Measurements from ENCODE around the gene TRIM39.
A peak's percentile ranks its signal among the peaks of the same experiment; 100 is the strongest.

Gene TRIM39

DNA sequence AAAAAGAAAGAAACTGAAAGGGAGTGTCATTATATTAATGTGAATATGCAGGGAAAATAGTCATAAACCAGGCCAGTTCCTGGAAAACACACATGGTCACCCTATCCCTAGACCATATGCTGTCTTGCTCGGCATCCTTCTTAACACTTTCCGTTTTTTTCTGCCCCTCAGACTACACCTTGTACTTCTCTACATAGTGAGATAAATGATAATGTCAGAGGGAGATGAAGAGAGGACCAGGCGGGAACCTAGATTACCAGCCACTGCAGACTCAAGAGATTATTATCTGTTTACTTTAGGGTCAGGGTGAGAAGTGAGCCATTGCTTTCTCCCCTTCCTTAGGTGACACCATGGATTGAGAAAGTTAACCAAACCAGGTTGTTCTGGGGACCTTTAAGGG lies 14.5 kb downstream of the TRIM39 start:
- H3K79me2 ChIP-seq (ENCODE audit: control insufficient read depth, low read length), result peaks cover 7% of the 10 kb centered on the region
- no peaks in the 10 kb centered on the region for H3F3A ChIP-seq (ENCODE audit: control insufficient read depth, insufficient read depth)
- H3K36me3 ChIP-seq (ENCODE audit: control insufficient read depth, low read length), result peaks cover 46% of the 10 kb centered on the region
- peaks cover 13% of the 10 kb centered on the region for H3K4me1 ChIP-seq (ENCODE audit: control insufficient read depth, low read length)
- no peaks in the 10 kb centered on the region for H4K20me1 ChIP-seq (ENCODE audit: control insufficient read depth, insufficient read depth, low read depth, low read length)
- TF ChIP-seq CTCF (IDR thresholded peaks at IDR 0.05; ENCODE audit: low read depth, low read length, poor library complexity, severe bottlenecking), result no peak
- TF ChIP-seq EZH2phosphoT487 (IDR thresholded peaks at IDR 0.05; ENCODE audit: borderline replicate concordance, low read length), result no peak
- no peaks in the 10 kb centered on the region for H3K9me2 ChIP-seq (replicated peaks; ENCODE audit: control insufficient read depth, low read length)
- no peaks in the 10 kb centered on the region for H3K9me3 ChIP-seq (ENCODE audit: control insufficient read depth, insufficient read depth, low read length)
- no peak overlapping the region for H3K4me2 ChIP-seq (ENCODE audit: low read length)
- no peaks in the 10 kb centered on the region for H3K27me3 ChIP-seq (ENCODE audit: control insufficient read depth, low read length)
- H3K27ac ChIP-seq (ENCODE audit: low read depth, low read length), result no peak overlapping the region
- H3K4me3 ChIP-seq (ENCODE audit: low read length), result no peak overlapping the region

DNA sequence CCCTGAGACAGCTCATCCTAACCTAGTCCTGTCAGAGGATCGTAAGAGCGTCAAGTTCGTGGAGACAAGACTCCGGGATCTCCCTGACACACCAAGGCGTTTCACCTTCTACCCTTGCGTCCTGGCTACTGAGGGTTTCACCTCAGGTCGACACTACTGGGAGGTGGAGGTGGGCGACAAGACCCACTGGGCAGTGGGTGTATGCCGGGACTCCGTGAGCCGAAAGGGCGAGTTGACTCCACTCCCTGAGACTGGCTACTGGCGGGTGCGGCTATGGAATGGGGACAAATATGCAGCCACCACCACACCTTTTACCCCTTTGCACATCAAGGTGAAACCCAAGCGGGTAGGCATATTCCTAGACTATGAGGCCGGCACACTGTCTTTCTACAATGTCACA lies 15.0 kb downstream of the TRIM39 start:
- H3K27me3 ChIP-seq (ENCODE audit: control insufficient read depth, low read length), result no peaks in the 10 kb centered on the region
- no peaks in the 10 kb centered on the region for H4K20me1 ChIP-seq (ENCODE audit: control insufficient read depth, insufficient read depth, low read depth, low read length)
- no peaks in the 10 kb centered on the region for H3K9me2 ChIP-seq (replicated peaks; ENCODE audit: control insufficient read depth, low read length)
- H3K4me3 ChIP-seq (ENCODE audit: low read length), result no peak overlapping the region
- peaks cover 46% of the 10 kb centered on the region for H3K36me3 ChIP-seq (ENCODE audit: control insufficient read depth, low read length)
- H3K4me1 ChIP-seq (ENCODE audit: control insufficient read depth, low read length), result peaks cover 13% of the 10 kb centered on the region
- no peaks in the 10 kb centered on the region for H3F3A ChIP-seq (ENCODE audit: control insufficient read depth, insufficient read depth)
- no peaks in the 10 kb centered on the region for H3K9me3 ChIP-seq (ENCODE audit: control insufficient read depth, insufficient read depth, low read length)
- no peak overlapping the region for H3K27ac ChIP-seq (ENCODE audit: low read depth, low read length)
- H3K4me2 ChIP-seq (ENCODE audit: low read length), result no peak overlapping the region
- no peak for TF ChIP-seq EZH2phosphoT487 (IDR thresholded peaks at IDR 0.05; ENCODE audit: borderline replicate concordance, low read length)
- TF ChIP-seq CTCF (IDR thresholded peaks at IDR 0.05; ENCODE audit: low read depth, low read length, poor library complexity, severe bottlenecking), result no peak
- peaks cover 8% of the 10 kb centered on the region for H3K79me2 ChIP-seq (ENCODE audit: control insufficient read depth, low read length)

GRCh38 chr6:30344191-30344867 lies 17.6 kb downstream of the TRIM39 start:
- peaks cover 1% of the 10 kb centered on the region; the same call in 1 of the 2 replicates for H3F3A ChIP-seq (ENCODE audit: control insufficient read depth, insufficient read depth)
- H3K79me2 ChIP-seq (ENCODE audit: control insufficient read depth, low read length), result peaks cover 8% of the 10 kb centered on the region
- H3K4me3 ChIP-seq (ENCODE audit: low read length), result peak overlapping the region; percentile 97
- no peaks in the 10 kb centered on the region for H4K20me1 ChIP-seq (ENCODE audit: control insufficient read depth, insufficient read depth, low read depth, low read length)
- no peaks in the 10 kb centered on the region for H3K9me2 ChIP-seq (replicated peaks; ENCODE audit: control insufficient read depth, low read length)
- H3K27ac ChIP-seq (ENCODE audit: low read depth, low read length), result no peak overlapping the region
- no peak for TF ChIP-seq CTCF (IDR thresholded peaks at IDR 0.05; ENCODE audit: low read depth, low read length, poor library complexity, severe bottlenecking)
- TF ChIP-seq EZH2phosphoT487 (IDR thresholded peaks at IDR 0.05; ENCODE audit: borderline replicate concordance, low read length), result no peak
- no peaks in the 10 kb centered on the region for H3K9me3 ChIP-seq (ENCODE audit: control insufficient read depth, insufficient read depth, low read length)
- H3K4me2 ChIP-seq (ENCODE audit: low read length), result peak overlapping the region; percentile 70
- peaks cover 40% of the 10 kb centered on the region for H3K36me3 ChIP-seq (ENCODE audit: control insufficient read depth, low read length)
- peaks cover 26% of the 10 kb centered on the region for H3K4me1 ChIP-seq (ENCODE audit: control insufficient read depth, low read length)
- H3K27me3 ChIP-seq (ENCODE audit: control insufficient read depth, low read length), result no peaks in the 10 kb centered on the region
